DMS53 treated with DMSO at 0.1 percent for 48 hours (cell line): Measurements from ENCODE around the gene TCERG1L.
"Not testable (repeated sequence)": the region's sequence is repeated elsewhere in the genome, so short reads cannot be mapped to it uniquely, and the experiment has no call there.

Experiments used
- DNase-seq: peaks from one replicate; lab custom pipeline; 2025; ENCODE audit not compliant: unreplicated experiment; lab: John Stamatoyannopoulos, UW

Gene TCERG1L

DNA sequence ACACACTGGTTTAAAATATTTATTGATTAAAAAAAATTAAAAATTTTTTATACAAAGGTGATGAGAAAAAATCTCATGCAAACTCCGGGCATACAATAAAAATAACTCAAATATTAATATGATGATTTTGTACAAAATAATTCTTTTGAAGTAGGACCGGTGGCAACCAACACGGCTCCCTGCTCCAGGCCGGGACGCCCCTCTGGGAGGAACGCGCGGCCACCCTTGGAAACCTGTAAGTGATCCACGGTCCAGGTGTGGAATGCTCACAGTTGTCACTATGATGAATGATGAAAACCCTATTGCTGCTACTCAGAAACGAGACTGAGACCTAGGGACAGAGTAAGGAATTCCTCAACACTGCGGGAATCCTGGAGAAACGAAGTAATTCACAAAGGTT lies 219.1 kb downstream of the TCERG1L start:
- no peak for DNase-seq

DNA sequence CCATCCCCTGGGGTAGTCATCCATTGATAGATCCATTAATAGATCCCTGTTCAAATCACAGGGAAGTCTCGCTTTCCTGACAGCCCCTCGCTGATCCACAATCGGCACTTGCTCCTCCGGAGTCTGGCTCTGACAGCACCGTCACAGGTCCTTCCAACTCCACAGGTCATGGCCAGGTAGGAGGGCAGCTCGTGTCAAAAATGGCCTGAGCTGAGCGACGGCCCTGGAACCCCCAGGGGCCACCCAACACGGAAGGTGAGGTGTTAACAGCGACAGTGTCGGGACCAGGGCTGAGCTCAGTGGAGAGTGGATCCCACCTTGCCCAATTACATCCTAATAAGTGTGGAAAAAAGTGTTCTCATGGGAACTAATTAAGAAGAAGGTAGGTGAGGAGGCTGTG lies 219.8 kb downstream of the TCERG1L start:
- DNase-seq, result no peak

DNA sequence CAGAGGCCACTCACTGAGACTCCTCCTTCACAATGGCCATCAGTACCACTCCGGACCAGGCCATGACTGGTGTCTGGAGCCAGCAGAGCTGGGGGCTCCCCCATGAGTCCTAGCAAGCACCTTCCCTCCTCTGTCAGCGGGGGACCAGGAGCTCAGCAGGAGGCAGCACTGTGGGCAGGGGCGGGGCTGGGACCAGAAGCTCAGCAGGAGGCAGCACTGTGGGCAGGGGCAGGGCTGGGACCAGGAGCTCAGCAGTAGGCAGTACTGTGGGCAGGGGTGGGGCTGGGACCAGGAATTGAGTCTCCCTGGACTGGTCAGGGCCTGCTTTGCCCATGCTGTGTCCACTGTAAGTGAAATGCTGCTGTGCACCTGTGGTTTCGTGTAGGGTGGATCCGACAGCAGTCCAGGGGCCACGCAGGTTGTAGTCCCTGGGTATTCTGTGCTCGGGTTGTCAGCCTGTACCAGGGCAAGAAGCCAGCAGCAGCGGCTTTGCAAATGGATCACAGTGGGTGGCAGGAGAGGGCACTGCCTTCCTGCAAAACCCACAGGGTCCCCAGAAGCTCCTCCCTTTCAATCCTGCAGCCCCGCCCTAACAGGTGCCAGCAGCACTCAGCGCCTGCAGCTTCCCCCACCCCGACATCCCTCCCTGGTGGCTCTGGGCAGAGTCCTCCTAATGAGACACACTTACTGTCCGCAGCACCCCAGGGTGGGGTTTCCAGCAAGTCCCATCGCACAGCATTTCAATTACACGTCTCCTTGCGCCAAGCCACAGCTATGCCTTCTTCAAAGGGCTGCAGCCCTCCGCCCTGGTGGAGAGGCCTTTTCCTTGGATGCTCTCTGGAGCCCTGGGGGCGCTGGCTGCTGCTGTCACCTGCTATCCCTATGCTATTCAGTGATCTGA lies 220.5 kb downstream of the TCERG1L start:
- no peak for DNase-seq

DNA sequence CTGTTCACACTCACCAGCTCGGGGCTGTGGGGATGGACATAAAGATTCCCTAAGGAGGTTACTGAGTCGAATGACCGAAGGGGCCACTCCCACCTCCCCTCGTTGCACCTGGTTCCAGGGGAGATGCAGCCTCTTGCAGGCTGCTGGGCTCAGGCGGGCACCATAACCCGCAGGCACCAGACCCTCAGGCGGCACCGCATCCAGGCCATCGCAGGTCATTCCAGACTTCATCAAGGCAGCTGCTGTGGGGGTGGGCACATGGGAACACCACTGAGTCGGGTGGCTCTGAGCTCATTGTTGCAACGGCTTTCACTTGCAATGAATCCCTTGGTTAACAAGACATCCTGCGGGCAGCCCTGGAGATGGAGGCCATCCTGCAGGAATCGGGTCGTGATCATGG lies 221.7 kb downstream of the TCERG1L start:
- DNase-seq, result no peak

DNA sequence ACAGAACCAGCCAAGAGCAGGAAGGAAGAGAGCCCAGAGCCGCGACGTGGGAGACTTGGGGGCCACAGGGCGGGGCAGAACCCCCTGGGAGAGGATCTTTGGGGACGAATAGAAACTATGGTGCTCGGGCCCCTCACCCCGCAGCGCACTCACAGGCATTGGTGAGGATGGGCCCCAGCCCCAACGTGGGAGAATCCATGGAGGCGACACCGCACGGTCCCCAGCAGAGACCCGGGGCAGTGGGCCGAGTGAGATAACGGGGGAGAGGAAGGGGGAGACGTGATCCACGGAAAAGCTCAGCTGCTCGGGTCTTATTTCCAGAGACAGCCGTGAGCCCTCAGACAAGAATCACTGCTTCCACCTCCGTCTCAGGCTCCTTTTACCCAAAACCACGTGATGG lies 222.4 kb downstream of the TCERG1L start:
- DNase-seq, result no peak

DNA sequence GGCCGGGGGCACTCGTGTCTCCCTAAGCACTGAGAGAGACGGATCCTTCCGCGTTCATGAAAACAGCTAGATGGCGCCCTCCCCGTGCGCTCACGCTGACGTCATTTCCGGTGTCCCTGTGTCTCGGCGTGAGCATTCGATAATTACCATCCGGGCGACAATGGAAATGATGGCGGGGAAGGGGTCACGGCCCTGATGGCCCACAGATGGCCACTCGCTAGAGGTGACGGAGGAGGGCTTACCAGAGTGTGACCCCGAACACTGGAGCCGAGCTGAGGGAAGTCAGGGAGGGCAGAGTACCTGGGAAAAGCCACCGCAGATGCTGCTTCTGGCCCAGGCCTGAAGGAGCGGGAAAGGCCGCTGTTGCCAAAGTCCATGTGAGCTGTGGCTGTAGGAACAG lies 222.9 kb downstream of the TCERG1L start:
- no peak for DNase-seq

DNA sequence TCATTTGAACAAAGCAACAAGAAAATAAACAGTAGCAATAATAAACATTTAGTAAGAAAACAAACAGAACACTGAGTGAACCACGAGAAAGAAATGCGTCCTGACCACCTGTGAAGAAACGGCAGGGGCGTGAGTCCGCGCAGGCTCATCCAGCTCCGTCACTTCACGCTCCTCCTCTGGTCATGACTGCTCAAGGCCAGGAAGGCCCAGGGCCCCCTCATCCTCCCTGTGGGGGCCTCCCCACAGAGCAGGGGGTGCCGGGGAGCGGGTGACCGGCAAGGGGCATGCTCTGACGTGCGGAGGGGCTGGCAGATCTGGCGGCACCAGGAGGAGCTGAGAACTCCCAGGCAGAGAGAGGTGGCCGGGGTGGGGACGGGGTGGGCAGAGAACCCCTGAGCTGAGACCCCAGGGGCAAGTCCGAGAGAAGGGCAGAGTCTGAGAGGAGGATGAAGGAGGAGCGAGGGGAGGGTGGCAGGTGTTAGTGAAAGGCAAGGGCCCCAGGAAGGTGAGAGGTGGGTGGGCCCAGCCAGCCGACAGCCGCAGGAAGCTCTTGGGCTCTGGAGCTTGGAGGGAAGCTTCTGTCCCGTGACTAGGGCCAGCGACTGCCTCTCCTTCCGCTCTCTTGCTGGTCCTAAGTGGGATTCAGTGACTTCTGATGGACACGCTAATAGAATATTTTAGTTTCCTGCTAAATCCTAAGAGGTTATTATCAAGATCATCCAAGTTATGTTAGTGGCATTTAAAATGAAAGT lies 223.9 kb downstream of the TCERG1L start:
- DNase-seq, result no peak

DNA sequence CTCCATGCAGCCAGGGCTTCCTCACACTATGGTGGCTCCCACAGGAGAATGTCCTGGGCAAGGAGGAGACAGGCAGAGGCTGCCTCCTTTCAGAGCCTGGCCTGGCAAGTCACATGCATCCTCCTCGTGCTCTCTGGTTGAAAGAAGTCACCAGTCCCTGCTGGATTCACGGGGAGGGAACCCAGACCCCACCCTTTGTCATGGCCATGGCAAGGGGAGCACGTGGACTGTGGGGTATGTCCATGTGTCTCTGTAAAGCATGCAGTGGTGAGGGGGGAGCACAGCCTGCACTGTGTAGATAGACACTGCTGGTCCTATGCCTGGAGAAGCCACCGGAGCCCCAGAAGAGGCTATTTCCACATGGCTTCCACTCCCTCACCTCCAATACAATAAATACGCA lies 225.0 kb downstream of the TCERG1L start:
- DNase-seq, result no peak

DNA sequence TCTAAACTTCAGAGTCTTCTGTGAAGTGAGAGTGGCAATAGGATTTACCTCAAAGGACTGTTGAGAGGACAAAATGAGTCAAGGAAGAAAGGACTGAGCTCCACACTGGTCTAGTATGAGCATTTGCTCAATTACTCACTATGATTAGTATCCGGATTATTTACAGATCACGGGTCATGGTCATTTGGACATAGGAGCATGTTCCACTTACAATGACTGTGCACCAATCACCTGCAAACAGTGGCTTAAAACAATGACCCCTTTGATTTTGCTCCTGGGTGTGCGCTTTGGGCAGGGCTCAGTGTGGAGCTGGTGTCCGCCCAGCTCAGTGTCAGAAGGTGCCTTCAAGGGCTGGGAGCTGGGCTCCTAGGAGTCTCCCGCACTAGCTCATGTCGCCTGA lies 225.4 kb downstream of the TCERG1L start:
- DNase-seq, result no peak

DNA sequence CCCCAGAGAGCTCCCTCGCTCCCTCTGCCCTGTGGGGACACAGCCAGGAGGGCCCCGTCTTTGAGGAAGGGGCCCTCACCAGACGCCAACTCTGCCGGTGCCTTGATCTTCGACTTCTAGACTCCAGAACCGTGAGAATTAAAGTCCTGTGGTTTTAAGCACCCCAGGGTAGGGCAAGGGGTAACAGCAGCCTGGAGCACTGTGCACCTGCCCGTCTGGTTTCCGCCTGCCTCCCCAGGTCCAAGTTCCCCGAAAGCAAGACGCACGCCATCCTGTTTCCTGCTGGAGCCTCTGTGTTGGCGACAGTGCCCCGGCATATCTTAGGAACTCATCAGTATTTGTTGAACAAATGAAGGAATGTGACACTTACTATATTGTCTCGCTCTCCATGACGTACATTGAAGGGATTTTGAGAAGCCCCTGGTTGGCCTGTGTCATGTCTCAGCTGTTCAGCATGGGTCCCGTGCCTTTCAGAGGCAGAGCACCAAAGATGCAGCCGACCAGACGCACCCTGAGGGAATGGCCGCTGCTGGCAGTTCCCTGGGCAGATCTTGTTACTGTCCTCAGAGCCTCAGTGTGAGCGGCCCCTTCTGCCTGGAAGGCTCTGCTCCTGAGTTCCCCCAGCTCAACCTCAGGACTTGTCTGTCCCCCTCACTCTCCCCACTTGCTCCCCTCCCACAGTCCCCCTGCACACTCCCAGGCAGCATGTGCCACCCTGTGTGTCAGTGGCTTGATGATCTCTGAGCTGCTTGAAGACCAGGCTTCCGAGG lies 226.2 kb downstream of the TCERG1L start:
- DNase-seq, result no peak

DNA sequence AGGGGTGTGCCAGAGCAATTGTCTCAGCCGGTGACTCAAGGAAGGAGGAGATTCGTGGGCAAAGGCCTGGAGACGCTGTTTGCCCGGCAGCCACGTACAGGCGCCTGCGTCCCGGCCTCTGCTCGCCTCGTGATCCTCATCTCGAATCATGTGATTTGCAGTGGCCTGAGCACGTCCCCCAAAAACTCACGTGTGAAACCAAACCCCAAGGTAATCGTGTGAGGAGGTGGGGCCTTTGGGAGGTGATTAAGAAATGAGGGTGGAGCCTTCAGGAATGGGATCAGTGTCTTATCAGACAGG lies 226.8 kb downstream of the TCERG1L start:
- no peak for DNase-seq

DNA sequence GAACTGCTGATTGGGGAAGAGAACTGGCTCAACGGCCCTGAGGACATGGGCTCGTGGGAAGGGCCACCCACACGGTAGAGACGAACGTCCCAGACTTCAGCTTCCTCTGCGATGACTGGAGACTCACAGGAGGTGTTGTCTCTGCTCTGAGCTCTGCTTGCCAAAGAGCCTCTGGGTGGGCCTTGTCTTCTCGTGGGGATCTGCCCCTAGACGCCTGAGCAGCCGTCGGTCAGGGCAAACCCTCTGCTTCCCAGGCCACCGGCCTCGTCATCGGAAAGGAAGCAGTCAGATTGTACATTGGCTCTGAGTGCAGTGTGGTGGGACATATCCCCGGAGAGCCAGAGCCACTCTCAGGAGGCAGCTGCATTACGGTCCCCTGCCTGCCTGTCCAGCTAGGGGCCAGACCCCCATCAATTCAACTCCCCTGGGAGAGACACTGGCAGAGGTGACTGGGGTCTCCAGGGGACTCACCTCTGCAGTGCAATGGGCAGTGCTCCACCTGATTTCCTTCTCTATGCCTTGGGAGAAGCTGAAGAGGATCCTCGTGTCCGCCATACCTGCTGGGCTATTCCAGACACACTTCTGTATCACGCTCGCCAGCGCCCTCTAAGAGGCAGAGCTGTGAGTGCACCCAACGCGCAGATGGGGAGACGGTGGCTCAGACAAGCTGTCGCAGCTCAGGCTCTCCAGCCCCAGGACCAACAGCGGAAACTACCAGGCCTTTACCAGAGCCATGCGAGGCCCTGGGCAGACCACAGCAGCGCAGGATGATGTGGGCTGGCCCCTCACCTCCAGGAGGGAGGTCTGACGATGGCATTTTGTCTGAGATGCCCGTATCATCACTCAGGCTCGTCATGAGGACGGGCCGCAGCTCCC lies 227.4 kb downstream of the TCERG1L start:
- no peak for DNase-seq

DNA sequence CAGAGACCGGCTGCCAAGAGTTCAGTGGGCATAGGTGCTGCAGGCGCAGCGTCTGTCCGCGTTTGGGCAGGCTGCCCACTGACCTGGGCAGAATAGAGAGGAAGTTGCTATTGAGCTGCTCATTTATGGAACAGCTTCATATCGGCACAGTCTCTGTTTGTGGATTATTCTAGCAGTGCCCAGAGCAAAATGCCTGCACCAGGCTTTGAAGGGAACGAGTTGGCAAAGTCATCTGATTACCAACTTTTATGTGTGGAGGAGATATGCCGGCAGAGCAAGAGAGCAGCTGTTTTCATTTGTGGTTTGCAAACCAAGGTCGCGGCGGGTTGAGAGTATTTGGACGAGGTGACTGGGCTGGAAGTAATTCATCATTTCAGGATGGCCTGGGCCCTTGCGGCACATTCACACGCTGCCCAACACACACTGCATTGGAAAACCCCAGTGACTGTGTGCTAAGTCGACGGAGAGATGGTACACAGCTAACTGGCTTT lies 228.5 kb downstream of the TCERG1L start:
- DNase-seq, result no peak

DNA sequence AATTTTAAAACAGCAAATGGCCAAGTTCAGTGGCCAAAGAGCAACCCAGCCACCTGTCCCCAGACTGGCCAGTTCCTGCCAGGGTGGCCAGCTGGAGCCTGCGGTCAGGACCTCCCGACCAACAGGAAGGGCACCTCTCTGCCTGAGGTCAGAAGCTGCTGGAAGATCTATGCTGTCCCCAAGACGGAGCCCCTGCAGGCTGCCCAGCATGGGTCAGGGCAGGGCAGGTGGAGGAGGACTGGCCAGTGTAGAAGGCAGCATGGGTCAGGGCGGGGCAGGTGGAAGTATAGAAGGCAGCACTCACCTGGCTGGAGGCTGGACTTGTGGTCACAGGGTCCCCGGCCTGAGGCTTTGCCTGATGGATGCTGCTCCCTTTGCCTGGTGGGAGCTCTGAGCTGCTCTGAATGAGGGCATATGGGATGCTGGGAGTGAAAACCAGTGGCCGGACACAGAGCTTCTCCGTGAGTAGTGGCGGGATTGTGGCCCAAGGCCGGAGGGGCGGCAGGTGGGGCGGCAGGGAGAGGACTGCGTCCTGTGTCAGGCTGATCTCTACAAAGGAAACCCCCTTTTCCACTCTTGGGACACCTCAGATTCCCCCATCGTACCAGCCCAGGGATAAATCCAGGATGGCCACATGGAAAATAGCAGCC lies 229.2 kb downstream of the TCERG1L start:
- no peak for DNase-seq

DNA sequence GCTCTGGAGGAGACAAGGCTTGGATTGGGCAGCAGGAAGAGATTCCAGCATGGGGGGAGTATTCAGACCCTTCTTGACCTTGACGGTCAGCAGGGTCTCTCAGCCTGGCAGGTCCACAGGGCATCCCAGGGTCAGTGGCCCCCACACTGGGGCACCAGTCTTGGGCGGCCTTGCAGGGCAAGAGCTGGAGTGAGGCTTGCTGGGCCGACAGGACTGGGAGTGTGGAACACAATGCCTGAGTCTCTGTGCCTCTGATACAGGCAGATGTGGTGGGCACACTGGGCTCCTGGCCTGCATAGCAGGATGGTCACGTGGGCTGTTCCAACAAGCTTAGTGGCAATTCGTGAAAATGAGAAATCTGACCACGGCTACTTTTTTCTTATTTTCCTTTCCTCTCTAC lies 229.7 kb downstream of the TCERG1L start:
- DNase-seq, result no peak

DNA sequence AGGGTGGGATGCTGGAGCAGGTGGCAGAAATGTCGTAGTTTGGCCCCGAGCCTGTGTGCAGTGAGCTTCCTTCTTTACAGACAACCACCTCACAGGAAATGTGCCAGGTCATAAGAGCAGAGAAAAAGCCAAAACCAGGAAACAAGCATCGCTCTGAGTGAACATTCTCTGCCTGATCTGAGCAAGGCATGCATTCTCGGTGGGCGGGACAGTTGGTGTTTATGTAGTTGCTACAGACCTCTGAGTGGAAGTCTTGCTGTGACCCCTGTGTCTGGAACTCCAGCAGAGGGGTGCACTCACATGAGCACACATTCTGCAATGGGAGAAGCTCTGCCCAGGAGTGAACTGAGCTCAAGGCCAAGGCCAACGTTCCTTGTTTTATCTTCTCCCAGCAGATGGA lies 230.1 kb downstream of the TCERG1L start:
- no peak for DNase-seq

DNA sequence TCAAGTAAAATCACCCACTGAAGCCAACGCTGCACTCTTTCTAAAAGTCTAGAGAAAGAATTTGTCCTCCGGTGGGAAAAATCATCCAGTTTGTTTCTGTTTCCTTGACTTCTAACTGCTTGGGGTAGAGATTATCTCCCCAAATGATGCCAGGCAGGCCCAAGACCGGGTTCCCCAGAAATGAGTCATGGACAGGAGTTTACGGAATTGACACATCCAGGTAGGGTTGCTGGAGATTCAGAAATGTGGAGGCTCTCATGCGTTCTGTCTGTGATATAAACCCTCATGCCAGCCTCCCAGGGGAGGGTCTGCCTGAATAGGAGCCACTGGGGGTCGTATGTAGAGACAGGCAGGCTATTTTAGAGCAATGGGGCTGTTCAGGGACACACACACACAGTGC lies 230.9 kb downstream of the TCERG1L start:
- no peak for DNase-seq

DNA sequence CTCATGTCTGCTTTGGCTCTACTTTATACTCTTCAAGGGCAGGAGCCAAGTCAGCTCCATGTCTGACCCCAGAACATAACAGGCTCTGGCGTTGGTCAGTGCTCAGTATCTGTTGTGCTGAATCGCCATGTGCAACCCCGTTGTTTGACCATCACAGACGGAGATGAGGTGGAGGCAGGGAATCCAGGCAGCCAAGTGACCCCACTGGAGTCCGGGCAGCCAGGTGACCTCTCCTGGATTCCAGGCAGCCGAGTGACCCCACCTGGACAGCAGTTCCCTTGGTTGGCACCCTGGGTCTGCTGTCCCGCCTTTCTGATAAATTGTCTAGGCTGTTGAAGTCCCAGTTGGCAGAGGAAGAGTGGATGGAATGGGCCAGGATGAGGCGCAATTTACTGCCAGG lies 232.2 kb downstream of the TCERG1L start:
- no peak for DNase-seq

DNA sequence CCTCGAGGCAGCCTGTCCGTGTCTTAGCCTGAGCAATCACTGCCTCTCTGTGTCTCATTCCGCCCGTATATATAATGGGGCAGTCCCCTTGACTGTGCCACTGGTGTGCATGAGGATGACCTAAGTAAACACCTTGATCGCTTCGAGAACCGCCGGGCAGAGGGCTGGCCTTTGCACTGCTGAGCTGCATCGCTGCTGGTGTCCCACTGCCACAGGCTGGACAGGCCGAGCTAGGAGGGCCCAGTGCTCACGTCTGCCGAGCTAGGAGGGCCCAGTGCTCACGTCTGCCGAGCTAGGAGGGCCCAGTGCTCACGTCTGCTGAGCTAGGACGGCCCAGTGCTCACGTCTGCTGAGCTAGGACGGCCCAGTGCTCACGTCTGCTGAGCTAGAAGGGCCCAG lies 232.6 kb downstream of the TCERG1L start:
- not testable (repeated sequence) for DNase-seq
